GM12878 (cell line): ENCODE data around the gene ITGA8. TPM values are rescaled to one million over a fixed set of nuclear protein-coding genes. Genes with fewer than 3 reads are reported as not detected.

Experiments
- ATAC-seq: fragments of 200-7000 bp; cut with Tn5 transposase; 3 replicates; pipeline ENCODE4 v1.9.1; 2020; ENCODE audit warnings: mild to moderate bottlenecking, moderate library complexity
- BruUV-seq: library from RNA; stranded (reverse); fragments of 400-500 nt; replicated peaks from 2 replicates; lab custom pipeline; 2021; lab: Mats Ljungman, UMichigan
- CTCF ChIA-PET: fragments of 300-600 bp; sonication (Branson Sonifier 250); formaldehyde crosslinking; extraction: SDS; loops from one replicate; lab custom pipeline; 2021; ENCODE audit warnings: inconsistent platforms; lab: Yijun Ruan, JAX
- POLR2A ChIA-PET: fragments of 350-600 bp; formaldehyde crosslinking; extraction: SDS; loops from one replicate; lab custom pipeline; 2021; ENCODE audit warnings: inconsistent platforms; lab: Charles Lee
- RAD21 ChIA-PET: fragments of 300-600 bp; sonication (Branson Sonifier 250); formaldehyde crosslinking; loops from one replicate; lab custom pipeline; 2023; ENCODE audit warnings: antibody characterized with exemption; ENCODE audit not compliant: unreplicated experiment; lab: Charles Lee
- SMC1A ChIA-PET: fragments of 300-600 bp; sonication (Branson Sonifier 250); formaldehyde crosslinking; loops from one replicate; lab custom pipeline; 2023; ENCODE audit not compliant: unreplicated experiment, uncharacterized antibody; lab: Charles Lee
- DNase-seq: peaks from one replicate; pipeline ENCODE4 v3.0.0-alpha.2; 2011; ENCODE audit warnings: low read depth, low spot score
- FAIRE-seq: peaks from 3 replicates; lab custom pipeline; 2011; peaks lifted over from hg19 to GRCh38; lab: Jason Lieb, UNC
- H2AFZ ChIP-seq: 2 replicates; pipeline ENCODE4 v1.6.0; 2011; ENCODE audit warnings: low read depth, low read length, control low read depth; ENCODE audit not compliant: control insufficient read depth
- H3K27ac ChIP-seq: 2 replicates; pipeline ENCODE4 v1.5.1; 2011; ENCODE audit warnings: control low read depth; ENCODE audit not compliant: control insufficient read depth, insufficient read depth
- H3K27me3 ChIP-seq, 2 experiments: replicated peaks in 1 of 2; 2 replicates each; pipeline versions ENCODE4 v1.6.0 to v1.6.1; 2011; ENCODE audit warnings: low read length in 1 of 2; ENCODE audit not compliant: control insufficient read depth in 2 of 2, insufficient read depth in 2 of 2
- H3K36me3 ChIP-seq, 2 experiments: 2 replicates each; pipeline ENCODE4 v1.5.1; 2011; ENCODE audit warnings: low read length in 1 of 2; ENCODE audit not compliant: control insufficient read depth in 2 of 2, insufficient read depth in 2 of 2
- H3K4me1 ChIP-seq: 2 replicates; pipeline ENCODE4 v1.6.1; 2011; ENCODE audit warnings: mild to moderate bottlenecking, low read length, moderate library complexity, mixed read lengths; ENCODE audit not compliant: control insufficient read depth, insufficient read depth
- H3K4me2 ChIP-seq: 2 replicates; pipeline ENCODE4 v1.6.0; 2011; ENCODE audit warnings: control low read depth; ENCODE audit not compliant: control insufficient read depth, insufficient read depth
- H3K4me3 ChIP-seq: fragments of 200-600 bp; sonication (generic); 2 replicates; pipeline ENCODE4 v1.5.1; 2016
- H3K79me2 ChIP-seq: 2 replicates; pipeline ENCODE4 v1.6.0; 2011; ENCODE audit warnings: low read length; ENCODE audit not compliant: control insufficient read depth, insufficient read depth
- H3K9ac ChIP-seq: 2 replicates; pipeline ENCODE4 v1.8.0; 2011; ENCODE audit warnings: low read length, control low read depth, mixed read lengths; ENCODE audit not compliant: control insufficient read depth, insufficient read depth
- H3K9me3 ChIP-seq: replicated peaks from 3 replicates; pipeline ENCODE4 v1.5.1; 2011; ENCODE audit warnings: mild to moderate bottlenecking, low read length; ENCODE audit not compliant: control insufficient read depth, insufficient read depth
- H4K20me1 ChIP-seq: 2 replicates; pipeline ENCODE4 v1.6.0; 2011; ENCODE audit not compliant: control insufficient read depth, insufficient read depth
- CBFB ChIP-seq: IDR thresholded peaks from 2 replicates; pipeline ENCODE4 v1.6.1; 2016; ENCODE audit warnings: antibody characterized with exemption, low read depth
- CEBPB ChIP-seq, 2 experiments: fragments of 150-350 bp in 1 of 2; IDR thresholded peaks; 2 replicates each; pipeline ENCODE4 v1.6.1; 2012 to 2014; ENCODE audit warnings: low read depth in 2 of 2, low read length in 2 of 2, borderline replicate concordance in 1 of 2, inconsistent platforms in 1 of 2
- EED ChIP-seq: sonication (generic); IDR thresholded peaks from 2 replicates; pipeline ENCODE4 v1.6.1; 2016; ENCODE audit warnings: antibody characterized with exemption, low read depth
- FOXK2 ChIP-seq: fragments of 450-650 bp; IDR thresholded peaks from 2 replicates; pipeline ENCODE4 v1.6.1; 2017; ENCODE audit warnings: mild to moderate bottlenecking, moderate library complexity
- IKZF1 ChIP-seq: fragments of 450-650 bp; conservative IDR thresholded peaks from 2 replicates; pipeline ENCODE4 v1.6.1; 2017; ENCODE audit warnings: antibody characterized with exemption, mild to moderate bottlenecking
- IRF4 ChIP-seq: IDR thresholded peaks from 2 replicates; pipeline ENCODE4 v1.6.1; 2011; ENCODE audit warnings: low read depth, low read length
- NFYA ChIP-seq: IDR thresholded peaks from 2 replicates; pipeline ENCODE4 v1.6.1; 2011; ENCODE audit warnings: low read depth, mild to moderate bottlenecking, low read length, improper control_type of control experiment, borderline replicate concordance
- NR2C2 ChIP-seq: IDR thresholded peaks from 2 replicates; pipeline ENCODE4 v1.6.1; 2011; ENCODE audit warnings: borderline replicate concordance, low read depth; ENCODE audit not compliant: control insufficient read depth, insufficient read length
- NRF1 ChIP-seq: conservative IDR thresholded peaks from 2 replicates; pipeline ENCODE4 v1.6.1; 2011; ENCODE audit warnings: mild to moderate bottlenecking, low read depth, low read length, improper control_type of control experiment
- RFX5 ChIP-seq: IDR thresholded peaks from 2 replicates; pipeline ENCODE4 v1.6.1; 2011; ENCODE audit warnings: low read depth, low read length, improper control_type of control experiment
- SP1 ChIP-seq: IDR thresholded peaks from one replicate; pipeline ENCODE4 v1.6.1; 2011; ENCODE audit warnings: low read depth, low read length
- TARDBP ChIP-seq: IDR thresholded peaks from 2 replicates; pipeline ENCODE4 v1.6.1; 2016; ENCODE audit warnings: borderline replicate concordance
- ZBED1 ChIP-seq: IDR thresholded peaks from 2 replicates; pipeline ENCODE4 v1.6.1; 2016; ENCODE audit warnings: borderline replicate concordance
- WGBS: methylation state at CpG from one replicate; pipeline ENCODE4 v1.1.6; 2016; ENCODE audit warnings: low lambda C conversion rate; ENCODE audit not compliant: insufficient replicate concordance, insufficient coverage; ENCODE audit errors: missing lambda C conversion rate; 5-methylcytosine and 5-hydroxymethylcytosine counted together
- in situ Hi-C: fragments of 300-500 bp; cut with MboI; formaldehyde crosslinking; loops from 9 replicates; pipeline ENCODE4 v1.14.3; 2018; ENCODE audit warnings: mixed read lengths
- intact Hi-C: fragments of 100-400 bp; cut with micrococcal nuclease; formaldehyde crosslinking; loops from one replicate; pipeline ENCODE4 v1.14.2; 2022; ENCODE audit not compliant: unreplicated experiment
- polyA plus RNA-seq, 11 experiments: library from polyadenylated mRNA; depleted of rRNA in 4 of 11; unstranded in 6 of 11; stranded (reverse) in 5 of 11; fragments of >200 nt; fragmentation: Nextera tagmentation in 4 of 11; fragmentation: Illumina TruSeq in 1 of 11; extraction: Ambion mirVana in 4 of 11; extraction: Trizol in 1 of 11; gene quantifications; 1 replicate in 1 of 11; 2 replicates in 10 of 11; pipeline versions ENCODE4 v1.2.1 to v1.2.3, GENCODE V29; 2011 to 2016; ENCODE audit warnings: inconsistent platforms in 2 of 11, missing spikeins in 2 of 11, low read depth in 1 of 11
- total RNA-seq, 4 experiments: library from RNA; depleted of rRNA in 3 of 4; stranded (reverse); fragments of >200 nt in 3 of 4; fragmentation: Illumina TruSeq in 1 of 4; extraction: Trizol in 1 of 4; gene quantifications; 2 replicates each; pipeline versions ENCODE4 v1.2.1 to v1.2.3, GENCODE V29; 2013 to 2021
- TF ChIP-seq, protein P1 (sequence below): IDR thresholded peaks from 2 replicates; pipeline ENCODE4 v1.6.1; 2012; ENCODE audit warnings: low read length, inconsistent platforms
- TF ChIP-seq, protein P2 (sequence below): IDR thresholded peaks from 2 replicates; pipeline ENCODE4 v1.6.1; 2011; ENCODE audit warnings: borderline replicate concordance, low read depth, mild to moderate bottlenecking, moderate library complexity, low read length; ENCODE audit not compliant: insufficient read depth, poor library complexity, severe bottlenecking
- TF ChIP-seq, protein P3 (sequence below): fragments of 450-650 bp; IDR thresholded peaks from 2 replicates; pipeline ENCODE4 v1.6.1; 2014; ENCODE audit warnings: mild to moderate bottlenecking
- TF ChIP-seq, protein P4 (sequence below): fragments of 450-650 bp; IDR thresholded peaks from 2 replicates; pipeline ENCODE4 v1.6.1; 2017; ENCODE audit warnings: low read depth, mild to moderate bottlenecking, moderate library complexity

ITGA8 gene
- total and polyA plus RNA-seq, 10 of the 15 experiments (the other 5 are each of a cell fraction or from before 2014, with no cell fraction given) = 0.03 TPM; not detected in 9

DNA sequence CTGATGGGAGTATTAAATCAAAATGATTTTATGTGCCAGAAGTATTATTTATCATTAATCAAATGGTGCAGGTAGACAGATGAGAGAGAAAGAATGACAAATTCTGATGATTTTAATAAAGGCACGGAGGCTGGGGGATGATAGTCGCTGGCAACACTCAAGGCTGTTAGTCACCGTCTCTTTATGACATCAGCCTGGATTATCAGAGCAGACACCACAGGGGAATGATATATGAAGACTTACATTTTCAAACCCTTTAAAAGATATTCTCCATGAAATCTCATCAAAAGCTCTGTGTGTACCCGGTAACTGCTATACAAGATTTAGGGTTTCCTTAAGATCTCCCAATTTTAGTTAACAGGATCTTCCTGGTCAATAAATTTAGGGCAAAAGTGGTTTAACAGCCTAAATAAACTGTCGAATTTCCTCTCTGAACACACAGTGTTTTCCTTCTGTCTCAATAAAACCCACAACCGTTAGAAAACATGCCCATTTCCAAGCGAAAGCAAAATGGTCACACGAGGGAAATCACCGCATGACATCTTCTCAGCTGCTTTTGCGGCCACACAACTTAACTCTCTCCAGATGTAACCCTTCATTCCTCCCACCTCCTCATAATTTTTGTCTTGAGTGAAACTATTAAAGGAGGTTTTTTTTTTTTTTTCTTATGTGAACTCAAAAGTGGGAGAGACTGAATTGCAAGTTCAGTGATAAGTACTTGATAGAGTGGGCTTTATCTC, 215.5 kb downstream of the ITGA8 start (continued):
- TF ChIP-seq, protein P1, sequence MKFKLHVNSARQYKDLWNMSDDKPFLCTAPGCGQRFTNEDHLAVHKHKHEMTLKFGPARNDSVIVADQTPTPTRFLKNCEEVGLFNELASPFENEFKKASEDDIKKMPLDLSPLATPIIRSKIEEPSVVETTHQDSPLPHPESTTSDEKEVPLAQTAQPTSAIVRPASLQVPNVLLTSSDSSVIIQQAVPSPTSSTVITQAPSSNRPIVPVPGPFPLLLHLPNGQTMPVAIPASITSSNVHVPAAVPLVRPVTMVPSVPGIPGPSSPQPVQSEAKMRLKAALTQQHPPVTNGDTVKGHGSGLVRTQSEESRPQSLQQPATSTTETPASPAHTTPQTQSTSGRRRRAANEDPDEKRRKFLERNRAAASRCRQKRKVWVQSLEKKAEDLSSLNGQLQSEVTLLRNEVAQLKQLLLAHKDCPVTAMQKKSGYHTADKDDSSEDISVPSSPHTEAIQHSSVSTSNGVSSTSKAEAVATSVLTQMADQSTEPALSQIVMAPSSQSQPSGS = peak; percentile 60; the same call in 1 of the 2 replicates

DNA sequence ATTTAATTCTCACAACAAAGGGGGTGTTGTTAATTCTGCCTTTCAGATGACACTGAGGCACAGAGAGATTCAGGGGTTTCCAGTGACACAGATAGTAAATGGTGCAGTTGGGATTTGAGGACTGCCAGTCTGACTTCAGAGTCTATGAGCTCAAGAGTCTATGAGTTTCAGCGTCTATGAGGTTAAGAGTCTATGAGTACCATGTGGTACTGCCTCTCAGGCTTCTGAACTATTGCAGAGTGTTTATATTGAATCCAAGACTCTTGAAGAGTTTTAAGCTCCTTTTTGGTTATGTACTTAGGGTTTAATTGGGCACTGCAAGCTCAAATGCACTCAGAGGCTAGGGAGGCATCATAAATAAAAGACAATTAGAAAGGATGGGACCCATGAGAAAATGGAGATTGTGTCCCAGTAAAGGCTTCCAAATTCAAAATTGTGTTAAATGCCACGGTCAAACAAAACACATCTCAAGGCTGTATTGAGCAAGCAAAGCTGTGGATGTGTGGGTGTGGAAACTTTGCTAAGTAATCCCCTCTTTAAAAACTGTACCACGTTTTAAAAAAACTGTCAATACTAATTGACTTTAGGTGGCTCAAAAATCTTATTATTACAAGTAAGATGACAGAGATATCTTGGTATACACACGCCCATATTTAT, 224.7 kb downstream of the ITGA8 start:
- FAIRE-seq = no peak
- POLR2A ChIA-PET = no interaction called here
- TF ChIP-seq NRF1 = no peak
- TF ChIP-seq, protein P2, sequence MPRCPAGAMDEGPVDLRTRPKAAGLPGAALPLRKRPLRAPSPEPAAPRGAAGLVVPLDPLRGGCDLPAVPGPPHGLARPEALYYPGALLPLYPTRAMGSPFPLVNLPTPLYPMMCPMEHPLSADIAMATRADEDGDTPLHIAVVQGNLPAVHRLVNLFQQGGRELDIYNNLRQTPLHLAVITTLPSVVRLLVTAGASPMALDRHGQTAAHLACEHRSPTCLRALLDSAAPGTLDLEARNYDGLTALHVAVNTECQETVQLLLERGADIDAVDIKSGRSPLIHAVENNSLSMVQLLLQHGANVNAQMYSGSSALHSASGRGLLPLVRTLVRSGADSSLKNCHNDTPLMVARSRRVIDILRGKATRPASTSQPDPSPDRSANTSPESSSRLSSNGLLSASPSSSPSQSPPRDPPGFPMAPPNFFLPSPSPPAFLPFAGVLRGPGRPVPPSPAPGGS = no peak
- TF ChIP-seq IKZF1 = no peak
- no peak for TF ChIP-seq IRF4
- TF ChIP-seq NFYA = no peak
- TF ChIP-seq, protein P3, sequence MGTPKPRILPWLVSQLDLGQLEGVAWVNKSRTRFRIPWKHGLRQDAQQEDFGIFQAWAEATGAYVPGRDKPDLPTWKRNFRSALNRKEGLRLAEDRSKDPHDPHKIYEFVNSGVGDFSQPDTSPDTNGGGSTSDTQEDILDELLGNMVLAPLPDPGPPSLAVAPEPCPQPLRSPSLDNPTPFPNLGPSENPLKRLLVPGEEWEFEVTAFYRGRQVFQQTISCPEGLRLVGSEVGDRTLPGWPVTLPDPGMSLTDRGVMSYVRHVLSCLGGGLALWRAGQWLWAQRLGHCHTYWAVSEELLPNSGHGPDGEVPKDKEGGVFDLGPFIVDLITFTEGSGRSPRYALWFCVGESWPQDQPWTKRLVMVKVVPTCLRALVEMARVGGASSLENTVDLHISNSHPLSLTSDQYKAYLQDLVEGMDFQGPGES = no peak
- no peak for TF ChIP-seq FOXK2
- TF ChIP-seq NR2C2 = no peak
- TF ChIP-seq SP1 = no peak
- TF ChIP-seq ZBED1 = no peak
- no peak for TF ChIP-seq TARDBP
- TF ChIP-seq, protein P4, sequence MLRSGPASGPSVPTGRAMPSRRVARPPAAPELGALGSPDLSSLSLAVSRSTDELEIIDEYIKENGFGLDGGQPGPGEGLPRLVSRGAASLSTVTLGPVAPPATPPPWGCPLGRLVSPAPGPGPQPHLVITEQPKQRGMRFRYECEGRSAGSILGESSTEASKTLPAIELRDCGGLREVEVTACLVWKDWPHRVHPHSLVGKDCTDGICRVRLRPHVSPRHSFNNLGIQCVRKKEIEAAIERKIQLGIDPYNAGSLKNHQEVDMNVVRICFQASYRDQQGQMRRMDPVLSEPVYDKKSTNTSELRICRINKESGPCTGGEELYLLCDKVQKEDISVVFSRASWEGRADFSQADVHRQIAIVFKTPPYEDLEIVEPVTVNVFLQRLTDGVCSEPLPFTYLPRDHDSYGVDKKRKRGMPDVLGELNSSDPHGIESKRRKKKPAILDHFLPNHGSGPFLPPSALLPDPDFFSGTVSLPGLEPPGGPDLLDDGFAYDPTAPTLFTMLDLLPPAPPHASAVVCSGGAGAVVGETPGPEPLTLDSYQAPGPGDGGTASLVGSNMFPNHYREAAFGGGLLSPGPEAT = no peak
- no peak for TF ChIP-seq CEBPB (IDR thresholded peaks at IDR 0.05; ENCODE audit: borderline replicate concordance in 1 of 2, low read depth in 2 of 2, low read length in 2 of 2)
- TF ChIP-seq CBFB = no peak
- TF ChIP-seq RFX5 = no peak
- no peak for TF ChIP-seq EED

More for the DNA sequence above, 224.7 kb downstream of the ITGA8 start:
- Histone ChIP-seq H3K27me3 (no peaks in the 10 kb centered on the region; a peak in 1 of 4 replicates), H4K20me1 (no peaks in the 10 kb centered on the region), H3K79me2 (no peaks in the 10 kb centered on the region), H3K36me3 (no peaks in the 10 kb centered on the region), H3K4me2 (no peak overlapping the region), H3K9me3 (no peaks in the 10 kb centered on the region), H3K9ac (no peak overlapping the region), H3K27ac (no peak overlapping the region), H3K4me1 (no peaks in the 10 kb centered on the region), H3K4me3 (no peak overlapping the region), H2AFZ (no peak overlapping the region)
- intact Hi-C loops = no loop called here
- ChIA-PET CTCF (no interaction called here), RAD21 (no interaction called here), SMC1A (no interaction called here)
- DNase-seq = no peak
- ATAC-seq = no peak
- in situ Hi-C loops = no loop called here
- 16% methylated on average over 4 of the region's 4 CpGs for WGBS
- BruUV-seq = no TSS peak
